Measurements from ENCODE around the gene GPR157. TPM values are rescaled to one million over a fixed set of nuclear protein-coding genes. Genes with fewer than 3 reads are reported as not detected.

Gene GPR157
- total and polyA plus RNA-seq, 2 experiments from 2014 or later = 0.81 to 3.9 TPM

DNA sequence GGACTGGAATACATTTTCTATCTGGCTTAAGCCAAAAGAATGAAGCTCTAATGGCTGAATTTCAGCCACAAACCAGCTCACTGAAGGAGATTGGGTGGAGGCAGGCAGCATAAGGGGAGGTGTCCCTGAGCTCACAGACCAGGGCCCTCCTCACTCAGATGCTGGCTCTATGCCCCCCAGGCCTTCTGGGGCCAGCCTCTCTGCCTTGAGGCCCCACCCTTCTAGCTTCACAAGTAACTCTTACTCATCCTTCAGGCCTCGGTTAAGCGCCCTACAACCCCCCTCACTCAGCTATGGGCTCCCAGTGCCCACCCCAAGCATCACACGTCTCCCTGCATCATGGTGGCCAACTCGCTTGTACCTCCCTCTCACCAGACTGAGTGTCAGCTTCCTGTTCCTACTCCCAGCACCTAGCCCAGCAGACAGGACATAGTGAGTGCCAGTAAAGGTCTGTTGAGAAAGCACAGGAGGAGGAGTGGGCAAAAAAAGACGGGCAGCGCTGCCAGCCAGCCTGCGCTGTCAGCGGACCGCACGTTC, 40.8 kb upstream of the GPR157 start:
- no peak overlapping the region for H2AFZ ChIP-seq
- TF ChIP-seq, protein P1, sequence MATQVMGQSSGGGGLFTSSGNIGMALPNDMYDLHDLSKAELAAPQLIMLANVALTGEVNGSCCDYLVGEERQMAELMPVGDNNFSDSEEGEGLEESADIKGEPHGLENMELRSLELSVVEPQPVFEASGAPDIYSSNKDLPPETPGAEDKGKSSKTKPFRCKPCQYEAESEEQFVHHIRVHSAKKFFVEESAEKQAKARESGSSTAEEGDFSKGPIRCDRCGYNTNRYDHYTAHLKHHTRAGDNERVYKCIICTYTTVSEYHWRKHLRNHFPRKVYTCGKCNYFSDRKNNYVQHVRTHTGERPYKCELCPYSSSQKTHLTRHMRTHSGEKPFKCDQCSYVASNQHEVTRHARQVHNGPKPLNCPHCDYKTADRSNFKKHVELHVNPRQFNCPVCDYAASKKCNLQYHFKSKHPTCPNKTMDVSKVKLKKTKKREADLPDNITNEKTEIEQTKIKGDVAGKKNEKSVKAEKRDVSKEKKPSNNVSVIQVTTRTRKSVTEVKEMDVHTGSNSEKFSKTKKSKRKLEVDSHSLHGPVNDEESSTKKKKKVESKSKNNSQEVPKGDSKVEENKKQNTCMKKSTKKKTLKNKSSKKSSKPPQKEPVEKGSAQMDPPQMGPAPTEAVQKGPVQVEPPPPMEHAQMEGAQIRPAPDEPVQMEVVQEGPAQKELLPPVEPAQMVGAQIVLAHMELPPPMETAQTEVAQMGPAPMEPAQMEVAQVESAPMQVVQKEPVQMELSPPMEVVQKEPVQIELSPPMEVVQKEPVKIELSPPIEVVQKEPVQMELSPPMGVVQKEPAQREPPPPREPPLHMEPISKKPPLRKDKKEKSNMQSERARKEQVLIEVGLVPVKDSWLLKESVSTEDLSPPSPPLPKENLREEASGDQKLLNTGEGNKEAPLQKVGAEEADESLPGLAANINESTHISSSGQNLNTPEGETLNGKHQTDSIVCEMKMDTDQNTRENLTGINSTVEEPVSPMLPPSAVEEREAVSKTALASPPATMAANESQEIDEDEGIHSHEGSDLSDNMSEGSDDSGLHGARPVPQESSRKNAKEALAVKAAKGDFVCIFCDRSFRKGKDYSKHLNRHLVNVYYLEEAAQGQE (IDR thresholded peaks at IDR 0.05; ENCODE audit: unreplicated experiment) = no peak
- TF ChIP-seq POLR2AphosphoS5 (IDR thresholded peaks at IDR 0.05; ENCODE audit: low read depth) = no peak
- TF ChIP-seq STAT1 (IDR thresholded peaks at IDR 0.05; ENCODE audit: unreplicated experiment) = no peak
- no peak for TF ChIP-seq ZNF114 (CRISPR knock-in tag; IDR thresholded peaks at IDR 0.05)
- no peak for TF ChIP-seq CREB1 (CRISPR knock-in tag; IDR thresholded peaks at IDR 0.05; ENCODE audit: low read depth)
- TF ChIP-seq, protein P2, sequence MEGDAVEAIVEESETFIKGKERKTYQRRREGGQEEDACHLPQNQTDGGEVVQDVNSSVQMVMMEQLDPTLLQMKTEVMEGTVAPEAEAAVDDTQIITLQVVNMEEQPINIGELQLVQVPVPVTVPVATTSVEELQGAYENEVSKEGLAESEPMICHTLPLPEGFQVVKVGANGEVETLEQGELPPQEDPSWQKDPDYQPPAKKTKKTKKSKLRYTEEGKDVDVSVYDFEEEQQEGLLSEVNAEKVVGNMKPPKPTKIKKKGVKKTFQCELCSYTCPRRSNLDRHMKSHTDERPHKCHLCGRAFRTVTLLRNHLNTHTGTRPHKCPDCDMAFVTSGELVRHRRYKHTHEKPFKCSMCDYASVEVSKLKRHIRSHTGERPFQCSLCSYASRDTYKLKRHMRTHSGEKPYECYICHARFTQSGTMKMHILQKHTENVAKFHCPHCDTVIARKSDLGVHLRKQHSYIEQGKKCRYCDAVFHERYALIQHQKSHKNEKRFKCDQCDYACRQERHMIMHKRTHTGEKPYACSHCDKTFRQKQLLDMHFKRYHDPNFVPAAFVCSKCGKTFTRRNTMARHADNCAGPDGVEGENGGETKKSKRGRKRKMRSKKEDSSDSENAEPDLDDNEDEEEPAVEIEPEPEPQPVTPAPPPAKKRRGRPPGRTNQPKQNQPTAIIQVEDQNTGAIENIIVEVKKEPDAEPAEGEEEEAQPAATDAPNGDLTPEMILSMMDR (conservative IDR thresholded peaks at IDR 0.05; ENCODE audit: low read depth in 2 of 2) = no peak
- TF ChIP-seq ZNF331 (CRISPR knock-in tag; IDR thresholded peaks at IDR 0.05; ENCODE audit: low read depth) = no peak
- no peak for TF ChIP-seq JUNB (IDR thresholded peaks at IDR 0.05; ENCODE audit: unreplicated experiment)
- TF ChIP-seq, protein P3, sequence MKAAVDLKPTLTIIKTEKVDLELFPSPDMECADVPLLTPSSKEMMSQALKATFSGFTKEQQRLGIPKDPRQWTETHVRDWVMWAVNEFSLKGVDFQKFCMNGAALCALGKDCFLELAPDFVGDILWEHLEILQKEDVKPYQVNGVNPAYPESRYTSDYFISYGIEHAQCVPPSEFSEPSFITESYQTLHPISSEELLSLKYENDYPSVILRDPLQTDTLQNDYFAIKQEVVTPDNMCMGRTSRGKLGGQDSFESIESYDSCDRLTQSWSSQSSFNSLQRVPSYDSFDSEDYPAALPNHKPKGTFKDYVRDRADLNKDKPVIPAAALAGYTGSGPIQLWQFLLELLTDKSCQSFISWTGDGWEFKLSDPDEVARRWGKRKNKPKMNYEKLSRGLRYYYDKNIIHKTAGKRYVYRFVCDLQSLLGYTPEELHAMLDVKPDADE (IDR thresholded peaks at IDR 0.05) = no peak
- no peak for TF ChIP-seq EZH2 (IDR thresholded peaks at IDR 0.05; ENCODE audit: low read depth, unreplicated experiment)
- TF ChIP-seq, protein P4, sequence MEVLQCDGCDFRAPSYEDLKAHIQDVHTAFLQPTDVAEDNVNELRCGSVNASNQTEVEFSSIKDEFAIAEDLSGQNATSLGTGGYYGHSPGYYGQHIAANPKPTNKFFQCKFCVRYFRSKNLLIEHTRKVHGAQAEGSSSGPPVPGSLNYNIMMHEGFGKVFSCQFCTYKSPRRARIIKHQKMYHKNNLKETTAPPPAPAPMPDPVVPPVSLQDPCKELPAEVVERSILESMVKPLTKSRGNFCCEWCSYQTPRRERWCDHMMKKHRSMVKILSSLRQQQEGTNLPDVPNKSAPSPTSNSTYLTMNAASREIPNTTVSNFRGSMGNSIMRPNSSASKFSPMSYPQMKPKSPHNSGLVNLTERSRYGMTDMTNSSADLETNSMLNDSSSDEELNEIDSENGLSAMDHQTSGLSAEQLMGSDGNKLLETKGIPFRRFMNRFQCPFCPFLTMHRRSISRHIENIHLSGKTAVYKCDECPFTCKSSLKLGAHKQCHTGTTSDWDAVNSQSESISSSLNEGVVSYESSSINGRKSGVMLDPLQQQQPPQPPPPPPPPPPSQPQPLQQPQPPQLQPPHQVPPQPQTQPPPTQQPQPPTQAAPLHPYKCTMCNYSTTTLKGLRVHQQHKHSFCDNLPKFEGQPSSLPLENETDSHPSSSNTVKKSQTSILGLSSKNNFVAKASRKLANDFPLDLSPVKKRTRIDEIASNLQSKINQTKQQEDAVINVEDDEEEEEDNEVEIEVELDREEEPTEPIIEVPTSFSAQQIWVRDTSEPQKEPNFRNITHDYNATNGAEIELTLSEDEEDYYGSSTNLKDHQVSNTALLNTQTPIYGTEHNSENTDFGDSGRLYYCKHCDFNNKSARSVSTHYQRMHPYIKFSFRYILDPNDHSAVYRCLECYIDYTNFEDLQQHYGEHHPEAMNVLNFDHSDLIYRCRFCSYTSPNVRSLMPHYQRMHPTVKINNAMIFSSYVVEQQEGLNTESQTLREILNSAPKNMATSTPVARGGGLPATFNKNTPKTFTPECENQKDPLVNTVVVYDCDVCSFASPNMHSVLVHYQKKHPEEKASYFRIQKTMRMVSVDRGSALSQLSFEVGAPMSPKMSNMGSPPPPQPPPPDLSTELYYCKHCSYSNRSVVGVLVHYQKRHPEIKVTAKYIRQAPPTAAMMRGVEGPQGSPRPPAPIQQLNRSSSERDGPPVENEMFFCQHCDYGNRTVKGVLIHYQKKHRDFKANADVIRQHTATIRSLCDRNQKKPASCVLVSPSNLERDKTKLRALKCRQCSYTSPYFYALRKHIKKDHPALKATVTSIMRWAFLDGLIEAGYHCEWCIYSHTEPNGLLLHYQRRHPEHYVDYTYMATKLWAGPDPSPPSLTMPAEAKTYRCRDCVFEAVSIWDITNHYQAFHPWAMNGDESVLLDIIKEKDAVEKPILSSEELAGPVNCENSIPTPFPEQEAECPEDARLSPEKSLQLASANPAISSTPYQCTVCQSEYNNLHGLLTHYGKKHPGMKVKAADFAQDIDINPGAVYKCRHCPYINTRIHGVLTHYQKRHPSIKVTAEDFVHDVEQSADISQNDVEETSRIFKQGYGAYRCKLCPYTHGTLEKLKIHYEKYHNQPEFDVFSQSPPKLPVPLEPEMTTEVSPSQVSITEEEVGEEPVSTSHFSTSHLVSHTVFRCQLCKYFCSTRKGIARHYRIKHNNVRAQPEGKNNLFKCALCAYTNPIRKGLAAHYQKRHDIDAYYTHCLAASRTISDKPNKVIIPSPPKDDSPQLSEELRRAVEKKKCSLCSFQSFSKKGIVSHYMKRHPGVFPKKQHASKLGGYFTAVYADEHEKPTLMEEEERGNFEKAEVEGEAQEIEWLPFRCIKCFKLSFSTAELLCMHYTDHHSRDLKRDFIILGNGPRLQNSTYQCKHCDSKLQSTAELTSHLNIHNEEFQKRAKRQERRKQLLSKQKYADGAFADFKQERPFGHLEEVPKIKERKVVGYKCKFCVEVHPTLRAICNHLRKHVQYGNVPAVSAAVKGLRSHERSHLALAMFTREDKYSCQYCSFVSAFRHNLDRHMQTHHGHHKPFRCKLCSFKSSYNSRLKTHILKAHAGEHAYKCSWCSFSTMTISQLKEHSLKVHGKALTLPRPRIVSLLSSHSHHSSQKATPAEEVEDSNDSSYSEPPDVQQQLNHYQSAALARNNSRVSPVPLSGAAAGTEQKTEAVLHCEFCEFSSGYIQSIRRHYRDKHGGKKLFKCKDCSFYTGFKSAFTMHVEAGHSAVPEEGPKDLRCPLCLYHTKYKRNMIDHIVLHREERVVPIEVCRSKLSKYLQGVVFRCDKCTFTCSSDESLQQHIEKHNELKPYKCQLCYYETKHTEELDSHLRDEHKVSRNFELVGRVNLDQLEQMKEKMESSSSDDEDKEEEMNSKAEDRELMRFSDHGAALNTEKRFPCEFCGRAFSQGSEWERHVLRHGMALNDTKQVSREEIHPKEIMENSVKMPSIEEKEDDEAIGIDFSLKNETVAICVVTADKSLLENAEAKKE (CRISPR knock-in tag; IDR thresholded peaks at IDR 0.05) = no peak
- TF ChIP-seq NANOG (IDR thresholded peaks at IDR 0.05; ENCODE audit: borderline replicate concordance) = no peak
- TF ChIP-seq EZH2phosphoT487 (IDR thresholded peaks at IDR 0.05; ENCODE audit: unreplicated experiment) = no peak
- no peak for ATAC-seq
- H4K20me1 ChIP-seq (replicated peaks; ENCODE audit: insufficient read depth) = peaks cover 13% of the 10 kb centered on the region
- H3K27me3 ChIP-seq (ENCODE audit: insufficient read depth) = no peaks in the 10 kb centered on the region
- Mint-ChIP-seq H3K27me3 (ENCODE audit: insufficient read depth, low read depth, poor library complexity) (peaks cover 4% of the 10 kb centered on the region), H3K9me3 (no peaks in the 10 kb centered on the region), H3K27ac (peak overlapping the region; percentile 6; the same call in 1 of the 2 replicates), H3K36me3 (ENCODE audit: low read depth) (peaks cover 26% of the 10 kb centered on the region), H3K4me1 (peaks cover 23% of the 10 kb centered on the region), H3K4me3 (no peak overlapping the region)
- no peak overlapping the region for H3K27ac ChIP-seq (ENCODE audit: low read depth)
- DNase-seq (ENCODE audit: low spot score) = no peak
- H3K36me3 ChIP-seq (ENCODE audit: insufficient read depth) = no peaks in the 10 kb centered on the region
- no peaks in the 10 kb centered on the region for H3K9me2 ChIP-seq (ENCODE audit: insufficient read depth)
- no peak overlapping the region for H3K4me3 ChIP-seq
- peaks cover 22% of the 10 kb centered on the region for H3K4me1 ChIP-seq (ENCODE audit: insufficient read depth)
- H3F3A ChIP-seq (replicated peaks; ENCODE audit: low read depth) = no peaks in the 10 kb centered on the region
- peaks cover 96% of the 10 kb centered on the region for H3K79me2 ChIP-seq (replicated peaks; ENCODE audit: insufficient read depth)
- no peak overlapping the region for H3K4me2 ChIP-seq
